Transverse colon (tissue), 4 donors: ENCODE data around the gene SYNE1.

Experiments used
- EP300 ChIP-seq: sonication (generic); formaldehyde crosslinking; IDR thresholded peaks from one replicate; pipeline ENCODE4 v1.6.1; 2017; ENCODE audit warnings: antibody characterized with exemption, low read depth
- POLR2A ChIP-seq: fragments of 450-650 bp; IDR thresholded peaks from one replicate; pipeline ENCODE4 v1.6.1; 2016; ENCODE audit warnings: antibody characterized with exemption, mild to moderate bottlenecking, moderate library complexity
- POLR2AphosphoS5 ChIP-seq, 3 donors: sonication (generic); formaldehyde crosslinking; IDR thresholded peaks; one replicate each; pipeline ENCODE4 v1.6.1; 2016; ENCODE audit warnings: antibody characterized with exemption in 3 of 3
- TF ChIP-seq, protein P1 (sequence below), 5 experiments: fragments of 200-600 bp in 3 of 5; fragments of 450-650 bp in 2 of 5; sonication (generic) in 3 of 5; IDR thresholded peaks; 1 replicate in 2 of 5; 2 replicates in 3 of 5; pipeline ENCODE4 v1.5.1; 2016 to 2017; ENCODE audit warnings: antibody characterized with exemption in 5 of 5, inconsistent platforms in 3 of 5, mild to moderate bottlenecking in 2 of 5, moderate library complexity in 1 of 5

DNA sequence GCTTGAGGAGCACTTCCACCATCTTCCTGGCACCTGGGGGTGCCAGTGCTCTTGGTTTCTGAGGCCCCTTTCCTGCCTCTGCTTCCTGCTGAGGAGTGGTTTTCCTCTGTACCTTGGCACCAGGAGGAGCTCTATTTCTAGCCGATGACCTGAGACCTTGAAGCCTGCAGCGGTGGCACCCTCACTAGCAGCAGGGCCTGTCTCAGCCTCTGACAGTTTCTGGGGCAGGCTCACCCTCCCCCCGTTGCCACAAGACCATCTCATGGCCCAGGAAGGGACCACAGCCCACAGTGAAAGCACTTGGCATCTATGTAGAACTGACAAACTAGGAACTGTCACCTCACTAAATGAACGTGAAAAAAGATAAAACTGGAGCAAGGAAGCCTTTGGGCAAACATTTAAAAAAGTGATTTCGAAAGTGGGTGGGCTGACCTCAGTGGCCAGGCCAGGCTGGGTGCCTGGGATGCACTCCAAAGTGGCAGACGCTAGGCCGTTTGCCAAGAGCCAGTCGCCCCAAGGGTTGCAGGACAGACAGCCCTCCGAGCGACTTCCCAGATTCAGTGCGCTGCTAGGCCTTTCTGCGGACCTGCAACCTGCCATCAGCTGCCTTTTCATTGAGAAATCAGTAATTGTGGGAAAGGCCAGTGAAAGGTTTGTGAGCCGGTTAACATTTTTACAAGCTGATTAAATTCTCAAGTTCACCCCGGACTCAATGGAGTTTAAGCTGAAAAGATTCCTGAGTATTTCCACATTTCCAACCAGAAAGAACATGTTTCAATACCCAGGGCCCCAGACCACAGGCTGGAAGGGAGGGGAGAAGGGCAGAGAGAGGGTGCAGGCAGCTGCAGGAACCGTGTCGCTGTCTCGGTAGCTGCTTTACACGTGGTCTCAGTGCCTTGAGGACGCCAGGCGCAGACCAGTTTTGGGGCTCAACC lies 526.0 kb downstream of the SYNE1 start:
- TF ChIP-seq POLR2A: no peak
- TF ChIP-seq, protein P1, sequence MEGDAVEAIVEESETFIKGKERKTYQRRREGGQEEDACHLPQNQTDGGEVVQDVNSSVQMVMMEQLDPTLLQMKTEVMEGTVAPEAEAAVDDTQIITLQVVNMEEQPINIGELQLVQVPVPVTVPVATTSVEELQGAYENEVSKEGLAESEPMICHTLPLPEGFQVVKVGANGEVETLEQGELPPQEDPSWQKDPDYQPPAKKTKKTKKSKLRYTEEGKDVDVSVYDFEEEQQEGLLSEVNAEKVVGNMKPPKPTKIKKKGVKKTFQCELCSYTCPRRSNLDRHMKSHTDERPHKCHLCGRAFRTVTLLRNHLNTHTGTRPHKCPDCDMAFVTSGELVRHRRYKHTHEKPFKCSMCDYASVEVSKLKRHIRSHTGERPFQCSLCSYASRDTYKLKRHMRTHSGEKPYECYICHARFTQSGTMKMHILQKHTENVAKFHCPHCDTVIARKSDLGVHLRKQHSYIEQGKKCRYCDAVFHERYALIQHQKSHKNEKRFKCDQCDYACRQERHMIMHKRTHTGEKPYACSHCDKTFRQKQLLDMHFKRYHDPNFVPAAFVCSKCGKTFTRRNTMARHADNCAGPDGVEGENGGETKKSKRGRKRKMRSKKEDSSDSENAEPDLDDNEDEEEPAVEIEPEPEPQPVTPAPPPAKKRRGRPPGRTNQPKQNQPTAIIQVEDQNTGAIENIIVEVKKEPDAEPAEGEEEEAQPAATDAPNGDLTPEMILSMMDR (IDR thresholded peaks at IDR 0.05): no peak
- TF ChIP-seq POLR2AphosphoS5 (IDR thresholded peaks at IDR 0.05): no peak
- TF ChIP-seq EP300: no peak
